GM19438 (cell line): ENCODE measurements around the gene A2M.

Experiments
- ATAC-seq: cut with Tn5 transposase; IDR thresholded peaks from one replicate; pipeline ENCODE4 v1.9.1; 2021; ENCODE audit warnings: low read depth; ENCODE audit not compliant: unreplicated experiment

The A2M gene

GRCh38 chr12:9123781-9124382, 8.2 kb upstream of the A2M start:
- no peak for ATAC-seq

- no peak for ATAC-seq
These were observed 6.4 kb upstream of the A2M start for GRCh38 chr12:9122091-9122609.

- ATAC-seq = no peak
These were observed 4.9 kb upstream of the A2M start for GRCh38 chr12:9120487-9121184.

- no peak for ATAC-seq
These were observed 2.4 kb upstream of the A2M start for GRCh38 chr12:9118158-9118557.

- ATAC-seq = no peak
These were observed 773 bp downstream of the A2M start for GRCh38 chr12:9114946-9115345.

- ATAC-seq = no peak
These were observed 1.8 kb downstream of the A2M start for GRCh38 chr12:9113987-9114309.

- no peak for ATAC-seq
These were observed 2.3 kb downstream of the A2M start for GRCh38 chr12:9113296-9113986.

- no peak for ATAC-seq
These were observed 3.5 kb downstream of the A2M start for GRCh38 chr12:9112076-9112853.

- ATAC-seq = no peak
These were observed 4.2 kb downstream of the A2M start for GRCh38 chr12:9111525-9111924.

- no peak for ATAC-seq
These were observed 5.8 kb downstream of the A2M start for GRCh38 chr12:9109737-9110491.

- no peak for ATAC-seq
These were observed 6.6 kb downstream of the A2M start for GRCh38 chr12:9109213-9109522.

GRCh38 chr12:9108504-9109212, 7.1 kb downstream of the A2M start:
- ATAC-seq = no peak

GRCh38 chr12:9107542-9107873, 8.2 kb downstream of the A2M start:
- ATAC-seq = no peak

- ATAC-seq = no peak
These were observed 8.8 kb downstream of the A2M start for GRCh38 chr12:9106610-9107541.

- ATAC-seq = no peak
These were observed 9.7 kb downstream of the A2M start for GRCh38 chr12:9106067-9106466.

- ATAC-seq = no peak
These were observed 10.8 kb downstream of the A2M start for GRCh38 chr12:9104767-9105423.

GRCh38 chr12:9104087-9104486, 11.6 kb downstream of the A2M start:
- ATAC-seq = no peak

- no peak for ATAC-seq
These were observed 12.5 kb downstream of the A2M start for GRCh38 chr12:9103050-9103849.
